GM23338 (cell line): ENCODE measurements around the gene FIG4. TPM values are rescaled to one million over a fixed set of nuclear protein-coding genes. Genes with fewer than 3 reads are reported as not detected.
A peak's percentile ranks its signal among the peaks of the same experiment; 100 is the strongest.
"Not testable (repeated sequence)": the region's sequence is repeated elsewhere in the genome, so short reads cannot be mapped to it uniquely, and the experiment has no call there.

Experiments
- ATAC-seq: fragments of 200-7000 bp; cut with Tn5 transposase; 3 replicates; pipeline ENCODE4 v1.9.1; 2020
- DNase-seq: peaks from one replicate; pipeline ENCODE4 v3.0.0-alpha.2; 2015; ENCODE audit warnings: low spot score
- H2AFZ ChIP-seq: fragments of 200-600 bp; sonication (generic); 2 replicates; pipeline ENCODE4 v1.8.0; 2016; ENCODE audit warnings: antibody characterized with exemption, mild to moderate bottlenecking, moderate library complexity
- H3F3A ChIP-seq: fragments of 200-600 bp; sonication (generic); replicated peaks from 2 replicates; pipeline ENCODE4 v1.8.0; 2017; ENCODE audit warnings: antibody characterized with exemption, mixed run types, low read depth
- H3K27ac ChIP-seq: fragments of 200-600 bp; sonication (generic); 2 replicates; pipeline ENCODE4 v1.6.1; 2016; ENCODE audit warnings: low read depth
- H3K27me3 ChIP-seq: fragments of 200-600 bp; sonication (generic); 2 replicates; pipeline ENCODE4 v1.8.0; 2016; ENCODE audit warnings: mild to moderate bottlenecking, mixed run types, moderate library complexity; ENCODE audit not compliant: insufficient read depth
- H3K36me3 ChIP-seq: fragments of 200-600 bp; sonication (generic); 2 replicates; pipeline ENCODE4 v1.8.0; 2016; ENCODE audit warnings: mild to moderate bottlenecking; ENCODE audit not compliant: insufficient read depth
- H3K4me1 ChIP-seq: fragments of 200-600 bp; sonication (generic); 2 replicates; pipeline ENCODE4 v1.8.0; 2016; ENCODE audit warnings: mild to moderate bottlenecking, moderate library complexity; ENCODE audit not compliant: insufficient read depth
- H3K4me2 ChIP-seq: fragments of 200-600 bp; sonication (generic); 2 replicates; pipeline ENCODE4 v1.7.1; 2017; ENCODE audit warnings: mixed run types
- H3K4me3 ChIP-seq: fragments of 200-600 bp; sonication (generic); 2 replicates; pipeline ENCODE4 v1.6.1; 2016; ENCODE audit warnings: mixed run types
- H3K79me2 ChIP-seq: fragments of 200-600 bp; sonication (generic); replicated peaks from 2 replicates; pipeline ENCODE4 v1.8.0; 2017; ENCODE audit warnings: mild to moderate bottlenecking; ENCODE audit not compliant: insufficient read depth
- H3K9me2 ChIP-seq: fragments of 200-600 bp; sonication (generic); 2 replicates; pipeline ENCODE4 v1.8.0; 2017; ENCODE audit not compliant: insufficient read depth
- H4K20me1 ChIP-seq: fragments of 200-600 bp; sonication (generic); replicated peaks from 2 replicates; pipeline ENCODE4 v1.8.0; 2017; ENCODE audit warnings: mild to moderate bottlenecking; ENCODE audit not compliant: insufficient read depth
- H3K27ac Mint-ChIP-seq: 2 replicates; pipeline ENCODE4 v1.8.0; 2020; ENCODE audit warnings: inconsistent platforms, mild to moderate bottlenecking, moderate library complexity, mixed read lengths
- H3K27me3 Mint-ChIP-seq: 3 replicates; pipeline ENCODE4 v1.8.0; 2022; ENCODE audit warnings: low read depth, mild to moderate bottlenecking, moderate library complexity, mixed read lengths, inconsistent platforms; ENCODE audit not compliant: insufficient read depth, poor library complexity
- H3K36me3 Mint-ChIP-seq: 3 replicates; pipeline ENCODE4 v1.8.0; 2021; ENCODE audit warnings: low read depth, mild to moderate bottlenecking, inconsistent platforms, moderate library complexity, mixed read lengths
- H3K4me1 Mint-ChIP-seq: 3 replicates; pipeline ENCODE4 v1.8.0; 2020; ENCODE audit warnings: mild to moderate bottlenecking, inconsistent platforms, mixed read lengths
- H3K4me3 Mint-ChIP-seq: 3 replicates; pipeline ENCODE4 v1.8.0; 2021; ENCODE audit warnings: moderate library complexity, mild to moderate bottlenecking, inconsistent platforms, mixed read lengths
- H3K9me3 Mint-ChIP-seq: 3 replicates; pipeline ENCODE4 v1.8.0; 2020; ENCODE audit warnings: moderate library complexity, mild to moderate bottlenecking, inconsistent platforms, mixed read lengths
- EZH2 ChIP-seq: fragments of 200-600 bp; sonication (generic); IDR thresholded peaks from one replicate; pipeline ENCODE4 v1.8.0; 2017; ENCODE audit warnings: antibody characterized with exemption, mild to moderate bottlenecking, low read depth; ENCODE audit not compliant: unreplicated experiment
- JUNB ChIP-seq: IDR thresholded peaks from one replicate; pipeline ENCODE4 v1.6.1; 2016; ENCODE audit warnings: antibody characterized with exemption; ENCODE audit not compliant: unreplicated experiment
- STAT1 ChIP-seq: IDR thresholded peaks from one replicate; pipeline ENCODE4 v1.6.1; 2016; ENCODE audit warnings: antibody characterized with exemption; ENCODE audit not compliant: unreplicated experiment
- ZNF462 ChIP-seq: fragments of 250-450 bp; sonication (Bioruptor Pico); IDR thresholded peaks from 2 replicates; pipeline ENCODE4 v1.5.0; 2020; ENCODE audit warnings: mild to moderate bottlenecking, moderate library complexity
- polyA plus RNA-seq: library from polyadenylated mRNA; unstranded; fragments of >200 nt; fragmentation: Nextera tagmentation; extraction: Ambion mirVana; gene quantifications from 2 replicates; pipeline ENCODE4 v1.2.1, GENCODE V29; 2016
- total RNA-seq: library from RNA; depleted of rRNA; stranded (reverse); fragments of >200 nt; shearing (Covaris generic); gene quantifications from 2 replicates; pipeline ENCODE4 v1.2.3, GENCODE V29; 2014
- TF ChIP-seq, protein P1 (sequence below): IDR thresholded peaks from 2 replicates; pipeline ENCODE4 v1.6.1; 2016; ENCODE audit warnings: antibody characterized with exemption
- TF ChIP-seq, protein P2 (sequence below): IDR thresholded peaks from one replicate; pipeline ENCODE4 v1.6.1; 2018; ENCODE audit warnings: antibody characterized with exemption; ENCODE audit not compliant: unreplicated experiment

FIG4 gene
- total and polyA plus RNA-seq, 2 experiments from 2014 or later = 7.0 to 16.9 TPM

DNA sequence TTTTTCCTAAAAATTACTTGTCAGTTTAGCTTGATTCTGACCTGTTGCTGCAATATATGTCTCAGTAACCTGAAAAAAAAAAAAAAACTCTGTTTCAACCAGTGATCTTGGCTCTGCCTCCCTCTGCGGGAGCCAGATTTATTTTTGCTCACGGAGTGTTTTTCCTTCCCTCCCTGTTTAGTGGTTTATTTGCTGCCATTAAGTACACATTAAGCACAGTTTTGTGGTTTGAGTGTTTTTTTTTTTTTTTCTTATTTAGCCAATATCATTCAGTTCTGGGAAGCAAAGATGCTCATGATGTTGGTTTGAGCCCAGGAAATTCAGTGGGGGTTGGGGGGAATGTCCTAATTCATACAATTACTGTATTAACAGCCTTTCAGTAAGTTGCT lies 176.9 kb downstream of the FIG4 start:
- no peak for DNase-seq
- no peaks in the 10 kb centered on the region for H3F3A ChIP-seq
- TF ChIP-seq JUNB (no peak), ZNF462 (no peak), STAT1 (no peak), EZH2 (no peak)
- TF ChIP-seq, protein P1, sequence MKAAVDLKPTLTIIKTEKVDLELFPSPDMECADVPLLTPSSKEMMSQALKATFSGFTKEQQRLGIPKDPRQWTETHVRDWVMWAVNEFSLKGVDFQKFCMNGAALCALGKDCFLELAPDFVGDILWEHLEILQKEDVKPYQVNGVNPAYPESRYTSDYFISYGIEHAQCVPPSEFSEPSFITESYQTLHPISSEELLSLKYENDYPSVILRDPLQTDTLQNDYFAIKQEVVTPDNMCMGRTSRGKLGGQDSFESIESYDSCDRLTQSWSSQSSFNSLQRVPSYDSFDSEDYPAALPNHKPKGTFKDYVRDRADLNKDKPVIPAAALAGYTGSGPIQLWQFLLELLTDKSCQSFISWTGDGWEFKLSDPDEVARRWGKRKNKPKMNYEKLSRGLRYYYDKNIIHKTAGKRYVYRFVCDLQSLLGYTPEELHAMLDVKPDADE = no peak
- TF ChIP-seq, protein P2, sequence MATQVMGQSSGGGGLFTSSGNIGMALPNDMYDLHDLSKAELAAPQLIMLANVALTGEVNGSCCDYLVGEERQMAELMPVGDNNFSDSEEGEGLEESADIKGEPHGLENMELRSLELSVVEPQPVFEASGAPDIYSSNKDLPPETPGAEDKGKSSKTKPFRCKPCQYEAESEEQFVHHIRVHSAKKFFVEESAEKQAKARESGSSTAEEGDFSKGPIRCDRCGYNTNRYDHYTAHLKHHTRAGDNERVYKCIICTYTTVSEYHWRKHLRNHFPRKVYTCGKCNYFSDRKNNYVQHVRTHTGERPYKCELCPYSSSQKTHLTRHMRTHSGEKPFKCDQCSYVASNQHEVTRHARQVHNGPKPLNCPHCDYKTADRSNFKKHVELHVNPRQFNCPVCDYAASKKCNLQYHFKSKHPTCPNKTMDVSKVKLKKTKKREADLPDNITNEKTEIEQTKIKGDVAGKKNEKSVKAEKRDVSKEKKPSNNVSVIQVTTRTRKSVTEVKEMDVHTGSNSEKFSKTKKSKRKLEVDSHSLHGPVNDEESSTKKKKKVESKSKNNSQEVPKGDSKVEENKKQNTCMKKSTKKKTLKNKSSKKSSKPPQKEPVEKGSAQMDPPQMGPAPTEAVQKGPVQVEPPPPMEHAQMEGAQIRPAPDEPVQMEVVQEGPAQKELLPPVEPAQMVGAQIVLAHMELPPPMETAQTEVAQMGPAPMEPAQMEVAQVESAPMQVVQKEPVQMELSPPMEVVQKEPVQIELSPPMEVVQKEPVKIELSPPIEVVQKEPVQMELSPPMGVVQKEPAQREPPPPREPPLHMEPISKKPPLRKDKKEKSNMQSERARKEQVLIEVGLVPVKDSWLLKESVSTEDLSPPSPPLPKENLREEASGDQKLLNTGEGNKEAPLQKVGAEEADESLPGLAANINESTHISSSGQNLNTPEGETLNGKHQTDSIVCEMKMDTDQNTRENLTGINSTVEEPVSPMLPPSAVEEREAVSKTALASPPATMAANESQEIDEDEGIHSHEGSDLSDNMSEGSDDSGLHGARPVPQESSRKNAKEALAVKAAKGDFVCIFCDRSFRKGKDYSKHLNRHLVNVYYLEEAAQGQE = no peak

DNA sequence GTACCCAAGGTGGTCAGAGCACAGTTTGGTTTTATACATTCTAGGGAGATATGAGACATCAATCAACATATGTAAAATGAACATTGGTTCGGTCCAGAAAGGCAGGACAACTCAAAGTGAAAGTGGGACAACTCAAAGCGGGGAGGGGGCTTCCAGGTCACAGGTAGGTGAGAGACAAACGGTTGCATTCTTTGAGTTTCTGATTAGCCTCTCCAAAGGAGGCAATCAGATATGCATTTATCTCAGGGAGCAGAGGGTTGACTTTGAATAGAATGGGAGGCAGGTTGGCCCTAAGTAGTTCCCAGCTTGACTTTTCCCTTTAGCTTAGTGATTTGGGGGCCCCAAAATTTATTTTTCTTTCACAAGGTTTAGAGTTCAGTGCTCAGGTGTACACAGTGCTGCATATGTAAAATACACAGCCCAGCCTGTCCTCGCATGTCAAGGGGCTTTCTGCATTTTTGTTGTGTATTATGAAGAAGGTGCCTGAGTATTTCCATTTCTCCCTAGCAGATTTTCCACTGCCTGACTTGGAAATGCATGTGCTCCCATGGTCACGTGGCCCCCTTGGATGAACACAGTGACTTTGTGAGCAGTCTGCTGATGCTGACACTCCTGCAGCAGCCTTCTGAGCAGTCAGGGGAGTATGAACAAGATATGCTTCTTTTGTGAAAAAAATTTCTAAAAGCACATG lies 178.4 kb downstream of the FIG4 start:
- ATAC-seq, H3K4me3 Mint-ChIP-seq, H3K36me3 ChIP-seq, H3K9me3 Mint-ChIP-seq, H3K27ac ChIP-seq, H3K27ac Mint-ChIP-seq, DNase-seq, H3K27me3 Mint-ChIP-seq, H3K36me3 Mint-ChIP-seq, H3K27me3 ChIP-seq, H3K79me2 ChIP-seq, H3K4me3 ChIP-seq, H4K20me1 ChIP-seq, H3F3A ChIP-seq, H3K9me2 ChIP-seq: not testable (repeated sequence)
- peak overlapping the region; percentile 27; the same call in 1 of the 2 replicates for H3K4me2 ChIP-seq
- peaks cover 13% of the 10 kb centered on the region for H3K4me1 ChIP-seq
- peak overlapping the region; percentile 92 for H2AFZ ChIP-seq
- H3K4me1 Mint-ChIP-seq = peaks cover 33% of the 10 kb centered on the region

More for the DNA sequence above, 176.9 kb downstream of the FIG4 start:
- H3K36me3 Mint-ChIP-seq = peaks cover 9% of the 10 kb centered on the region; the same call in 2 of the 3 replicates
- H3K4me3 Mint-ChIP-seq = no peak overlapping the region
- H3K27ac ChIP-seq = no peak overlapping the region
- peaks cover 17% of the 10 kb centered on the region for H3K9me3 Mint-ChIP-seq
- H3K79me2 ChIP-seq = no peaks in the 10 kb centered on the region
- H4K20me1 ChIP-seq = no peaks in the 10 kb centered on the region
- peaks cover 33% of the 10 kb centered on the region for H3K4me1 Mint-ChIP-seq
- no peak overlapping the region for H3K4me2 ChIP-seq
- peaks cover 13% of the 10 kb centered on the region for H3K4me1 ChIP-seq
- no peaks in the 10 kb centered on the region for H3K36me3 ChIP-seq
- H3K27ac Mint-ChIP-seq = no peak overlapping the region
- H3K27me3 ChIP-seq = no peaks in the 10 kb centered on the region
- peaks cover 5% of the 10 kb centered on the region for H3K27me3 Mint-ChIP-seq
- no peak overlapping the region; the same call in 1 of the 2 replicates for H2AFZ ChIP-seq
- ATAC-seq = no peak
- no peaks in the 10 kb centered on the region for H3K9me2 ChIP-seq
- H3K4me3 ChIP-seq = no peak overlapping the region
